BJ (cell line): Measurements from ENCODE around the gene GRB10. TPM values are rescaled to one million over a fixed set of nuclear protein-coding genes. Genes with fewer than 3 reads are reported as not detected.

ENCODE experiments used
- CTCF ChIA-PET: fragments of 350-600 bp; formaldehyde crosslinking; extraction: SDS; loops from one replicate; lab custom pipeline; 2021; ENCODE audit warnings: antibody characterized with exemption, inconsistent platforms; lab: Yijun Ruan, JAX
- POLR2A ChIA-PET: fragments of 300-600 bp; sonication (Branson Sonifier 250); formaldehyde crosslinking; extraction: SDS; loops from one replicate; lab custom pipeline; 2021; ENCODE audit warnings: antibody characterized with exemption; lab: Charles Lee
- DNase-seq: peaks from one replicate; pipeline ENCODE4 v3.0.0-alpha.2; 2011; ENCODE audit warnings: low read depth
- H3K27me3 ChIP-seq: 2 replicates; pipeline ENCODE4 v1.6.0; 2011; ENCODE audit warnings: low read length; ENCODE audit not compliant: control insufficient read depth, insufficient read depth
- H3K36me3 ChIP-seq: 2 replicates; pipeline ENCODE4 v1.5.1; 2011; ENCODE audit warnings: low read length; ENCODE audit not compliant: control insufficient read depth, insufficient read depth
- H3K4me3 ChIP-seq: 2 replicates; pipeline ENCODE4 v1.5.1; 2011; ENCODE audit warnings: low read depth, mild to moderate bottlenecking, control low read depth, low read length
- CTCF ChIP-seq: IDR thresholded peaks from 2 replicates; pipeline ENCODE4 v1.5.1; 2011; ENCODE audit warnings: low read depth, mild to moderate bottlenecking, control low read depth, inconsistent platforms, low read length, moderate library complexity; ENCODE audit not compliant: insufficient read depth
- polyA plus RNA-seq: library from polyadenylated mRNA; depleted of rRNA; stranded (reverse); fragments of >200 nt; gene quantifications from 2 replicates; pipeline ENCODE4 v1.2.3, GENCODE V29; 2011

The GRB10 gene
- polyA plus RNA-seq, 1 experiment = 8.5 TPM

- ChIA-PET POLR2A (no interaction called here), CTCF (no interaction called here)
- no peak for TF ChIP-seq CTCF
- H3K36me3 ChIP-seq = peaks cover 14% of the 10 kb centered on the region
- H3K4me3 ChIP-seq = no peak overlapping the region
- no peak for DNase-seq
- H3K27me3 ChIP-seq = no peaks in the 10 kb centered on the region
Measured at GRCh38 chr7:50627824-50628361, 154.8 kb downstream of the GRB10 start.

GRCh38 chr7:50626286-50626685 lies 156.4 kb downstream of the GRB10 start:
- no peaks in the 10 kb centered on the region for H3K27me3 ChIP-seq
- peaks cover 12% of the 10 kb centered on the region for H3K36me3 ChIP-seq
- ChIA-PET POLR2A (no interaction called here), CTCF (interaction anchor here (1.3 kb wide), 1 partner anchor 14 kb away, joined by 3 read pairs; no protein-coding TSS in a partner anchor)
- TF ChIP-seq CTCF = no peak
- DNase-seq = no peak
- no peak overlapping the region for H3K4me3 ChIP-seq

- H3K36me3 ChIP-seq = peaks cover 12% of the 10 kb centered on the region
- CTCF ChIA-PET = interaction anchor here (1.3 kb wide), 1 partner anchor 13 kb away, joined by 3 read pairs; no protein-coding TSS in a partner anchor
Measured at GRCh38 chr7:50625360-50625759, 157.3 kb downstream of the GRB10 start.

GRCh38 chr7:50622821-50623220 lies 159.9 kb downstream of the GRB10 start:
- no peaks in the 10 kb centered on the region for H3K27me3 ChIP-seq
- TF ChIP-seq CTCF = no peak
- CTCF ChIA-PET = interaction anchor here (5.9 kb wide), 1 partner anchor 10 kb away, joined by 22 read pairs; no protein-coding TSS in a partner anchor
- peaks cover 13% of the 10 kb centered on the region for H3K36me3 ChIP-seq
- no peak for DNase-seq
- POLR2A ChIA-PET = no interaction called here
- H3K4me3 ChIP-seq = no peak overlapping the region

More at GRCh38 chr7:50625360-50625759, 157.3 kb downstream of the GRB10 start:
- TF ChIP-seq CTCF = no peak
- DNase-seq = no peak
- H3K4me3 ChIP-seq = no peak overlapping the region
- POLR2A ChIA-PET = no interaction called here
- no peaks in the 10 kb centered on the region for H3K27me3 ChIP-seq

- Histone ChIP-seq H3K36me3 (peaks cover 13% of the 10 kb centered on the region), H3K27me3 (no peaks in the 10 kb centered on the region), H3K4me3 (no peak overlapping the region)
- CTCF ChIA-PET = interaction anchor here (5.9 kb wide), 1 partner anchor 11 kb away, joined by 22 read pairs; no protein-coding TSS in a partner anchor
- no peak for TF ChIP-seq CTCF
- DNase-seq = no peak
- POLR2A ChIA-PET = no interaction called here
Measured at GRCh38 chr7:50621973-50622490, 160.7 kb downstream of the GRB10 start.
